Mucosa of rectum (tissue), 2 donors: Measurements from ENCODE around the gene RNF212B.

Experiments
- H3K27ac ChIP-seq, 2 donors: one replicate each; pipeline ENCODE4 v1.7.0; 2013; ENCODE audit warnings: inconsistent platforms in 2 of 2, low read depth in 2 of 2, low read length in 2 of 2
- H3K27me3 ChIP-seq, 2 donors: one replicate each; pipeline ENCODE4 v1.7.0; 2013; ENCODE audit warnings: low read length in 2 of 2; ENCODE audit not compliant: control insufficient read depth in 2 of 2, insufficient read depth in 2 of 2
- H3K36me3 ChIP-seq, 2 donors: one replicate each; pipeline ENCODE4 v1.7.0; 2013; ENCODE audit warnings: low read length in 2 of 2; ENCODE audit not compliant: control insufficient read depth in 2 of 2, insufficient read depth in 2 of 2
- H3K4me1 ChIP-seq, 2 donors: one replicate each; pipeline ENCODE4 v1.7.0; 2013; ENCODE audit warnings: low read length in 2 of 2, mild to moderate bottlenecking in 1 of 2; ENCODE audit not compliant: control insufficient read depth in 2 of 2, insufficient read depth in 2 of 2
- H3K4me3 ChIP-seq, 2 donors: one replicate each; pipeline ENCODE4 v1.7.0; 2013; ENCODE audit warnings: low read length in 2 of 2
- H3K9ac ChIP-seq, 2 donors: one replicate each; pipeline ENCODE4 v1.7.0; 2013; ENCODE audit warnings: low read length in 2 of 2, low read depth in 1 of 2, mild to moderate bottlenecking in 1 of 2
- H3K9me3 ChIP-seq, 2 donors: one replicate each; pipeline ENCODE4 v1.7.0; 2013; ENCODE audit warnings: low read length in 2 of 2; ENCODE audit not compliant: control insufficient read depth in 2 of 2
- donor health status: healthy.
- donor health status: Normal muscosa, but diverticular disease.

The RNF212B gene

DNA sequence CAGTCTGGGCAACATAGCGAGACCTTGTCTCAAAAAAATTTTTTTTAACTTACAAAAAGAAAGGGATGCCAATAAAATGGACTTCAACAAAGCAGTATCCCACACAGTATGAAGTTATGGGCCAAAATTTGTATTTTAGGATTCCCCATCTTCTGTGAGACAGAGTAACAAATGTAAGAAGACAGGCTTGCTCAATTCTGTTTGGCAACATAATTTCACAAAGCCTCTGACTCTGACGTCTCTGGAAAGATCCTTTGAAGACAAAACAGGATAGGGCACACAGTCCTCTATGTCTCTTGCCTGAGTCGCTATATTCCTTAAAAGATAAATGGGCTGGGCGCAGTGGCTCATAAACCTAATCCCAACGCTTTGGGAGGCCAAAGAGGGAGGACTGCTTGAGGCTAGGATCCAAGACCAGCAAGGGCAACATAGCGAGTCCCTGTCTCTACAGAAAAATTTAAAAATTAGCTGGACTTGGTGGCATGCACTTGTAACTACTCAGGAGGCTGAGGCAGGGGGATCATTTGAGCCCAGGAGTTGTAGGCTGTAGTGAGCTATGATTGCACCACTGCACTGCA, 49.3 kb downstream of the RNF212B start:
- Histone ChIP-seq H3K36me3 (no peaks in the 10 kb centered on the region), H3K4me3 (peak overlapping the region; percentile 76 to 91), H3K27ac (peak overlapping the region; percentile 90 to 96), H3K4me1 (peaks cover 10 to 17% of the 10 kb centered on the region in 2 donors), H3K9me3 (no peaks in the 10 kb centered on the region), H3K9ac (peak overlapping the region; percentile 85 to 94), H3K27me3 (no peaks in the 10 kb centered on the region)

DNA sequence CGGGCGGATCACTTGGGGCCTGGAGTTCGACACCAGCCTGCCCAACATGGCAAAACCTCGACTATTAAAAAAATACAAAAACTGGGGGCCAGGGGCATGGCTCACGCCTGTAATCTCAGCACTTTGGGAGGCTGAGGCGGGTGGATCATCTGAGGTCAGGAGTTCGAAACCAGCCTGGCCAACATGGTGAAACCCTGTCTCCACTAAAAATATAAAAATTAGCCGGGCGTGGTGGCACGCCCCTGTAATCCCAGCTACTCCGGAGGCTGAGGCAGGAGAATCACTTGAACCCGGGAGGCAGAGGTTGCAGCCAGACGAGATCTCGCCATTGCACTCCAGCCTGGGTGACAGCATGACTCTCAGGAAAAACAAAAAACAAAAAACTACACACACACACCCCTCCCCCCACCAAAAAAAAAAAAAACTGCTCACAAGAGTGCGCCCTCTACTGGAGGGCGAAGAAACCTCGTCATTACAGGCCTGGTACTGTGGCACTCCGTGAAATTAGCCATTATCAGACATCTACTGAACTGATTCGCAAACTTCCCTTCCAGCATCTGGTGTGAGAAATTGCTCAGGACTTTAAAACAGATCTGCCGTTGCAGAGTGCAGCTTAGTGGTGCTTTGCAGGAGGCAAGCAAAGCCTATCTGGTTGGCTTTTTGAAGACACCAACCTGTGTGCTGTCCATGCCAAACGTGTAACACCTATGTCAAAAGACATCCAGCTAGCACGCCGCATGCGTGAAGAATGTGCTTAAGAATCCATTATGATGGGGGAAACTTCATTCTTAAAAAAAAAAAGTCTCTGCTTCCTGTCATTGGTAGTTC, 57.2 kb downstream of the RNF212B start:
- Histone ChIP-seq H3K4me3 (peak overlapping the region in 1 of 2 donors; percentile 14), H3K9ac (no peak overlapping the region), H3K27me3 (no peaks in the 10 kb centered on the region), H3K4me1 (peaks cover 5 to 6% of the 10 kb centered on the region in 2 donors), H3K27ac (no peak overlapping the region), H3K36me3 (peaks cover 0 to 16% of the 10 kb centered on the region in 2 donors), H3K9me3 (no peaks in the 10 kb centered on the region)

- H3K36me3 ChIP-seq, result peaks cover 0 to 16% of the 10 kb centered on the region in 2 donors
- no peak overlapping the region for H3K27ac ChIP-seq
- no peaks in the 10 kb centered on the region for H3K9me3 ChIP-seq
- peaks cover 14 to 16% of the 10 kb centered on the region in 2 donors for H3K4me1 ChIP-seq
- no peak overlapping the region for H3K9ac ChIP-seq
- H3K27me3 ChIP-seq, result no peaks in the 10 kb centered on the region
- no peak overlapping the region for H3K4me3 ChIP-seq
Observed at GRCh38 chr14:23296012-23296777, 58.5 kb downstream of the RNF212B start.

- no peak overlapping the region for H3K9ac ChIP-seq
- no peaks in the 10 kb centered on the region for H3K27me3 ChIP-seq
- no peak overlapping the region for H3K4me3 ChIP-seq
- no peak overlapping the region for H3K27ac ChIP-seq
- peaks cover 14 to 16% of the 10 kb centered on the region in 2 donors for H3K4me1 ChIP-seq
- peaks cover 0 to 16% of the 10 kb centered on the region in 2 donors for H3K36me3 ChIP-seq
- no peaks in the 10 kb centered on the region for H3K9me3 ChIP-seq
Observed at GRCh38 chr14:23297096-23297495, 59.4 kb downstream of the RNF212B start.

- peaks cover 18 to 20% of the 10 kb centered on the region in 2 donors for H3K4me1 ChIP-seq
- no peak overlapping the region for H3K4me3 ChIP-seq
Observed at GRCh38 chr14:23297611-23298277, 60.0 kb downstream of the RNF212B start.

GRCh38 chr14:23299211-23299957, 61.6 kb downstream of the RNF212B start:
- peaks cover 21 to 25% of the 10 kb centered on the region in 2 donors for H3K4me1 ChIP-seq
- H3K9me3 ChIP-seq, result no peaks in the 10 kb centered on the region
- H3K4me3 ChIP-seq, result no peak overlapping the region
- H3K9ac ChIP-seq, result no peak overlapping the region
- H3K27me3 ChIP-seq, result no peaks in the 10 kb centered on the region
- peaks cover 0 to 16% of the 10 kb centered on the region in 2 donors for H3K36me3 ChIP-seq
- no peak overlapping the region for H3K27ac ChIP-seq

More at GRCh38 chr14:23297611-23298277, 60.0 kb downstream of the RNF212B start:
- H3K36me3 ChIP-seq, result peaks cover 0 to 16% of the 10 kb centered on the region in 2 donors
- H3K27me3 ChIP-seq, result no peaks in the 10 kb centered on the region
- no peak overlapping the region for H3K27ac ChIP-seq
- no peak overlapping the region for H3K9ac ChIP-seq
- H3K9me3 ChIP-seq, result no peaks in the 10 kb centered on the region

GRCh38 chr14:23299986-23300686, 62.4 kb downstream of the RNF212B start:
- H3K36me3 ChIP-seq, result peaks cover 0 to 16% of the 10 kb centered on the region in 2 donors
- H3K4me1 ChIP-seq, result peaks cover 21 to 22% of the 10 kb centered on the region in 2 donors
- H3K9me3 ChIP-seq, result no peaks in the 10 kb centered on the region
- peak overlapping the region; percentile 98 to 99 for H3K27ac ChIP-seq
- H3K27me3 ChIP-seq, result no peaks in the 10 kb centered on the region
- H3K4me3 ChIP-seq, result peak overlapping the region; percentile 96
- peak overlapping the region; percentile 86 to 91 for H3K9ac ChIP-seq

GRCh38 chr14:23300687-23301223, 63.0 kb downstream of the RNF212B start:
- no peaks in the 10 kb centered on the region for H3K9me3 ChIP-seq
- peaks cover 24 to 28% of the 10 kb centered on the region in 2 donors for H3K4me1 ChIP-seq
- H3K4me3 ChIP-seq, result peak overlapping the region; percentile 96
- H3K9ac ChIP-seq, result peak overlapping the region; percentile 86 to 91
- H3K36me3 ChIP-seq, result peaks cover 0 to 16% of the 10 kb centered on the region in 2 donors
- H3K27ac ChIP-seq, result peak overlapping the region; percentile 98 to 99
- H3K27me3 ChIP-seq, result no peaks in the 10 kb centered on the region
